GM21619 (cell line): ENCODE results near the gene MICAL3.
"Not testable (repeated sequence)": the region's sequence is repeated elsewhere in the genome, so short reads cannot be mapped to it uniquely, and the experiment has no call there.

Source experiments
- ATAC-seq: cut with Tn5 transposase; IDR thresholded peaks from one replicate; pipeline ENCODE4 v1.9.1; 2021; ENCODE audit not compliant: unreplicated experiment

Gene MICAL3

GRCh38 chr22:18001040-18001893 is 23.1 kb downstream of the MICAL3 start:
- no peak for ATAC-seq

- no peak for ATAC-seq
Measured at GRCh38 chr22:18000441-18001039, 23.8 kb downstream of the MICAL3 start.

GRCh38 chr22:17999851-18000250 is 24.5 kb downstream of the MICAL3 start:
- ATAC-seq, result no peak

GRCh38 chr22:17998913-17999312 is 25.4 kb downstream of the MICAL3 start:
- no peak for ATAC-seq

- ATAC-seq, result no peak
Measured at GRCh38 chr22:17997456-17997855, 26.9 kb downstream of the MICAL3 start.

- not testable (repeated sequence) for ATAC-seq
Measured at GRCh38 chr22:17995256-17995655, 29.1 kb downstream of the MICAL3 start.

- no peak for ATAC-seq
Measured at GRCh38 chr22:17994424-17995108, 29.8 kb downstream of the MICAL3 start.

GRCh38 chr22:17992976-17993375 is 31.4 kb downstream of the MICAL3 start:
- not testable (repeated sequence) for ATAC-seq

GRCh38 chr22:17991992-17992391 is 32.4 kb downstream of the MICAL3 start:
- not testable (repeated sequence) for ATAC-seq

GRCh38 chr22:17990942-17991341 is 33.4 kb downstream of the MICAL3 start:
- no peak for ATAC-seq

GRCh38 chr22:17990147-17990546 is 34.2 kb downstream of the MICAL3 start:
- no peak for ATAC-seq

- no peak for ATAC-seq
Measured at GRCh38 chr22:17988800-17989513, 35.4 kb downstream of the MICAL3 start.

- no peak for ATAC-seq
Measured at GRCh38 chr22:17985606-17986005, 38.8 kb downstream of the MICAL3 start.

GRCh38 chr22:17985071-17985470 is 39.3 kb downstream of the MICAL3 start:
- ATAC-seq, result not testable (repeated sequence)

GRCh38 chr22:17984114-17984513 is 40.2 kb downstream of the MICAL3 start:
- ATAC-seq, result no peak

GRCh38 chr22:17982572-17983141 is 41.7 kb downstream of the MICAL3 start:
- no peak for ATAC-seq

GRCh38 chr22:17981497-17981896 is 42.9 kb downstream of the MICAL3 start:
- ATAC-seq, result no peak

- ATAC-seq, result no peak
Measured at GRCh38 chr22:17980638-17981051, 43.7 kb downstream of the MICAL3 start.

GRCh38 chr22:17980015-17980590 is 44.3 kb downstream of the MICAL3 start:
- ATAC-seq, result no peak

- no peak for ATAC-seq
Measured at GRCh38 chr22:17978027-17978426, 46.3 kb downstream of the MICAL3 start.
